Activated CD4-positive, alpha-beta T cell treated with anti-CD3 and anti-CD28 coated beads for 24 hours (primary cell): ENCODE data around the gene ADAMTSL1.

Source experiments
- DNase-seq, 2 donors: peaks; one replicate each; pipeline ENCODE4 v3.0.0-alpha.2; 2020; ENCODE audit warnings: low read depth in 2 of 2

ADAMTSL1 gene

DNA sequence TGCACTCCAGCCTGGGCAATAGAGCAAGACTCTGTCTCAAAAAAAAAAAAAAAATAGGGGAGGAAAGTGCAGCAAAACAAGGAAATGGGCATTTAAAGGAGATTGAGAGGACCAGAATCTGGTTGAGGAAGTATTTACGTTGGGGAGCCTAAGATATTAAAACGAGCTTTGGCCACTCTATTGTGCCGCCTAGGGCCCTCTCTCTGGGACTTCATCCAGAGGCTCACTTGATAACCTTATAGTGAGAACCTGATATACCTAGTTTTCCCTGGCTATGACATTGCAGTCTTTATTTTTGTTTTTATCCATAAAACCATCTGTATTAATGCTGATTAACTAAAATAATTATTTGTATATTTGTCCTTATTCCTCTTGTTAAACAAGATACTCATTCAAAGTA lies 345.5 kb downstream of the ADAMTSL1 start:
- no peak for DNase-seq

DNA sequence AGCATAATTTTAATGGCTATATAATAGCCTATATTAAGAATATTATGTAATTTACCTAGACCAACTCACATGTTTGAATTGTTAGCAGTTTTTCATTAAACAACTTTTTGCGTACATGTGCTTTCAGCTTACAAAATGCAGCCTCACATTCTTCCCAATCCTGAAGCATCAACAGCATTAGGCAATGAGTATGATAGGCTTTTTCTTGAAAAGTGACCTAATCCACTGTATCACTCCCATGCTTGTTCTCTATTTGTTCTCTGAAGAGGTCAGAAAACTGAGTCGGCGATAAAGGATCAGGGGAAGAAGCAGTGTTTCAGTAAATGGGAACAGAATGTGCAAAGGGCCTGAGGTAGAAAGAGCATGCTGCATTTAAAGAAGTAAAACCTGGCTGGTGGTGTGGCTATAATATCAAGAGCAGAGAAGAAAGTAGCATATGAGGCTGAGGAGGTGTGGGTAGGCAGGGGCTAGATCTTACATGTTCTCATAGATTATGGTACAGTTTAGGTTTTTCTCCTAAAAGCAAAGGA lies 346.7 kb downstream of the ADAMTSL1 start:
- DNase-seq = no peak

DNA sequence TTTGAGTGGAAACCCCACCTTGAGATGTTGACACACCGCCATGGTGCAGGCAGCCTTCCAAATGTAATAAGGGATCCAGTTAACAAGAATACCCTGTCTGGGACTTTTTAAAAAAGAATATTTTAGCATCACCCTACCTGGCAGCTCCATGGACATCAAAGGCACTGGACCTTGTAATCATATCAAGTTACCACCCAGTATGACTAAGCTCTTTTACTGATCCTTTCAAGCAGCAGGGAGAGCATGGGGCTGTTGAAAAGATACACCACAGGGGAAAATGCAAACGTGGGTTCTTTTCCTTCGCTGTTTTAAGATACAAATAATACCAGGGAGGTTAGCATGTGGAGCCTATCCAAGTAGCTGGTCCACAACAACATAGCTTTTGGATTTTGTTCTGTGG lies 347.8 kb downstream of the ADAMTSL1 start:
- no peak for DNase-seq

DNA sequence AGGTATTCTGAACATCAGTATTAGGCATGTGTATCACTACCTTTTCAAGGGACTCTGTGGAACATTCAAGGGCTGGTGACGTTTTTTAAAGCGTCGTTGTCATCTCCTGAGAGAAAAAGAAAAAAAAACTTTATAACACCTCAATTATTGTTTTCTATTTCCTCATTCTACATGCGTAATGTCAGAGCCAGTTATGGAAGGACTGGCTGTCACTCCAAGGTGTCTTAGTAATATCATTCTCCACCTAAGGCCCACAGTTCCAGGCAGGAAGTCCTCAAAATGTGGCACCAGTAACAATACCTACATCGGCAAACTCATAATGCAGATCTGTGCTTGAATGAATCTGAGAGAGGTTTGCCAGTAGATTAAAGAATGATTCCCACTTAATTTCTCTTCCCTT lies 348.9 kb downstream of the ADAMTSL1 start:
- DNase-seq = no peak

DNA sequence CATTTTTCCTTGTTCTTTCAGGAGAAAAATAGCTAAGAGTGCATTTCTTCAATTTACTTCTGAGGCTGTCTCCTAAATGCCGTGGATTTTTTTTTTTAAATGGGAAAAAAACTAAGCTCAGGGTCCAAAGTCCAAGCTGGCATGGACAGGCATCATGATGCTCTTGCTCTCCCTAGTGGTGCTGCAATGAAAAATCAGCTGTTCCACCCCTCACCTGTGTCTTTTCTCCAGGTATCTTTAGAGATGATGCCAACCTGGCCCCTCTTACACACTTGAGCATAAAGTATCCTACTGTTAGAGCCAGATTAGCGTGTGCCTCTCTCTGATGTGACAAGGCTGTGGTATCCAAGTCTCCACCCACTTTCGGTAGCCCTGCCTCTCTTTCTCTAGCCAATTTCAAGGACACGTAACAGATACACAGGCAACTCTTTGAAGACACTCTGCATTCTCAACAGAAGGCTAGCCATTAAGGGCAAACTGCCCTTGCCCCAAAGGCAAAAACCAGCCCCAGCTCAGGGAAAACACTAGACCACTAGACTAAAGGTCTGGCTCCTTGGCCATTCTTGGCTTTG lies 350.2 kb downstream of the ADAMTSL1 start:
- DNase-seq = no peak

DNA sequence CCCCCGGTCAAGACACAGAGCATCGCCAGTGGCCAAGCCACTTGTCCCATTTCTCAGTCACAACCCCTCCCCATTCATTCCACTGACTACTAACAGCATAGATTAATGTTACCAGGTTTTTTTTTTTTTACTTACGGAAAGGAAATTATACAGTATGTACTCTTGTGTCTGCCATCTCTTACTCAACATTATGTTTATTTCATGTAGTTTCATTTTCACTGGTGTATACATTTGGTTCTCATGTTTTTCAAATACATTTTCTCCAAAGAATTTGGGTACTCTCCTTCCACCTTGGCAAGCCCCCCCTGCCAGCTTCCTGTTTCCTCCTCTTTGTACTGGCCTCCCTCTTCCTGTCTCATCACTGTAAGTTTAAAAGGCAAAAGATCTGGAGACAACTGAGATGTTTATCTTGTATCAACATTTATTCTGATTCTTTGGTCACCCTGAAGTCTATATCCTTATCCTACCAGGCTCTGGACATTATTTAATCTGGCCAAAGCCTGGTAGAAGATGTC lies 351.8 kb downstream of the ADAMTSL1 start:
- no peak for DNase-seq

DNA sequence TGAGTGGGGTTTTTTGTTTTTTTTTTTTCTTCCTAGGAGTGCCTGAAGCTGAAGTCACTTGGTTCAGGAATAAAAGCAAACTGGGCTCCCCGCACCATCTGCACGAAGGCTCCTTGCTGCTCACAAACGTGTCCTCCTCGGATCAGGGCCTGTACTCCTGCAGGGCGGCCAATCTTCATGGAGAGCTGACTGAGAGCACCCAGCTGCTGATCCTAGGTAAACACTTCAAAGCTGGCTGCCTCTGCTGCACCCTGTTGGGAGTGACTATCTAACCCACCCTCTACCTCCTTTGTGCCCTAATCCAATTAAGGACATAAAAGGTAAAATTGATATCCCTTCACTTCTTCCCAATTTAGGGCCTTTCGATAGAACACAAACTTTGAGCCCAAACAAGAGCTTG lies 352.3 kb downstream of the ADAMTSL1 start:
- no peak for DNase-seq

DNA sequence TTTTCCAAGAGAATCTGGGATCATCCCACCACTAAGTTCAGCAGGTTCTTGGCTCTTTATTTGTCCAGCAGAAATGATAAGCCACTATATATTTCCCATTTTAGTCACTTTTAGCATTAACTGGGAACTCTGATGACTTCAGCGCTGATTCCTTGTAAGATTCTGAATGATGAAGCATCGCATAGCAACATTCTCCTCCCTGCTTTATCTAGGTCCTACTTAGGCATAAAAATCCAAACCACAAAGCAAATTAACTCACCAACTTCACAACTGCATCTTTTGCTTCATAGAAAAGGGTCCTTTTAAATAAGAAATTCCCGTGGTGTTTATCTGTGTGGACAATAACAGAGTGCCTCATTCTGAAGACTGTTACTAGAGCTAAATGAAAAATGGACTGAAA lies 355.1 kb downstream of the ADAMTSL1 start:
- DNase-seq = no peak

DNA sequence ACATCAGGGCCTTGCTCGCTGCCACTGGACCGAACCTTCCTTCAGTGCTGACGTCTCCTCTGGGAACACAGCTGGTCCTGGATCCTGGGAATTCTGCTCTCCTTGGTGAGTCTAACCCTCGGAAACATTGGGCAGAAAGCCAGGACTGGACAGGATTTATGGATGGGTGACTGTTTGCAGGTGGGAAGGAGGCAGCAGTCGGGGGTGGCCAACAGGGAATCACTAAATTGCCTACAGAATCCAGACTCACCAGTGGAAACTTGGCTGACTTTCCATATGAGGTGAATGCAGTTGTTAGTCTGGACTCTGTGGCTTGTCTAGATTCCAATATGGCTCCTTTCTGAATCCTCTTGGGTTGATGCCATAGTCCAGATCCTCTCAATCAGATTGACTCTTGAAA lies 355.9 kb downstream of the ADAMTSL1 start:
- DNase-seq = no peak

DNA sequence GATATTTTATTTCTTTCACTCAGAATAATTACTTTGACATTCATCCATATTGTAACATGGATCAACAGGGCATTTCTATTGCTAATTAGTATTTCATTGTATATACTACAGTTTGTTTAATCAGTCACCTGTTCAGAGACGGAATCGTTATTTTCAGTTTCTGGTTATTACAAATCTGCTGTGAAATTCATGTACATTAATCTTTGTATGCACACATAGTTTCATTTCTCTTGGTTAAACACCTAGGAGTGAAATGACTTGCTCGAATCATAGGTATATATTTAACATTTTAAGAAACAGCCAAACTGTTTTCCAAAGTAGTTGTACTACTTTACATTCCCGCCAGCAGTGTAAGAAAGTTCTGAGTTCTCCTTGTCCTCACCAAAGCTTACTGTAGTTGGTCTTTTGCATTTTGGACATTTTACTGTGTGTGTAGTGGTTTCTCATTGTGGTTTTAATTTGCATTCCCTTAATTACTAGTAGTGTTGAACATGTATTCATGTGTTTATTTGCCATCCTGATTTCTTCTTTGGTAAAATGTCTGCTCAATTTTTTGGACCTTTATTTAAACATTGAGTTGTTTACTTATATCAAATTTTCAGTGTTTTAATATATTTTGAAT lies 360.9 kb downstream of the ADAMTSL1 start:
- DNase-seq = no peak

DNA sequence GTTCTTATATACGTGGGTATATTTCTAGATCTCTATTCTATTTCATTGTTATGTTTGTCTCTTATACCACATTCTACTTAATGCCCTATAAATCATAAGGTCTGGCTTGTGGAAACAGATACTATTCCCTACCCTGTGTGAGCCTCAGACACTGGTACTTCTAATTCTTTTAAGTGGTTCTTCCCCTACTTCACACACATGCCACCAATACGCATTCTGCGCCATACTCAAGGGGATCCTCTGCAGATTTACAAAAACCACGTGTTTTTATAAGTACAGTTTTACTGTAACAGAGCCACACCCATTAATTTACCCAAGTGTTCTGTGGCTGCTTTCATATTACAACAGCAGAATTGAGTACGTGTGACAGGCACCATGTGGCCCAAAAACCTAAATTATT lies 363.4 kb downstream of the ADAMTSL1 start:
- DNase-seq = no peak

DNA sequence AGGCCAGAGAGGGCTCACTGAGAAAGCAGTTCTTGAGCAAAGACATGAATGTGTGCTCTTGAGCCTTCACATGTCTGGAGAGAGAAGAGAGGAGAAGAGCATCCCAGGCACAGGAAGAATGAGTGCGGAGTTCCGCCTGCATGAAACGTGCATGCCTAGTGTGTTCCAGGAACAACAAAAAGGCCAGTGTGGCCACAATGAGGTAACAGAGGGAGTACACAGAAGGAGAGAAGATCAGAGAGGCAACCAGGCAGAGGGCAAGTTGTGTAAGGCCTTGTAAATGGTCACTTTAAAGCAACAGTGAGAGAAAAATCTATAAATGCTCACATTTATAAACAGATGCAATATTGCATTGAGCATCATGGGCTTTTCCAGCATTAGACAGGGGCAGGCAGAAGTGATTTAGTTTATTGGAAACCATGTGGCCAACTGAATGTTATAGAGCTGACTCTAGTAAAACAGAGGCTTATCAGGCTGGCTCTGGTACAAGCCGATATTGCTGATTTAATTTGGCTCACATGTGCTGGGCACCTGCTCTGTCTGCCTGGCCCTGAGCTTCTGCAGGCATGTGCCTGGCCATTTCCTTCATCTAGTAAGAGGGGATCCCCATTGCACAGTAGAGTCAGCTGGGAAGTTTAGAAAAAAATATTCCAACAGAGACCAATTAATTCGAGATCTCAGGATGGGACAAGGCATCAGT lies 373.8 kb downstream of the ADAMTSL1 start:
- no peak for DNase-seq

DNA sequence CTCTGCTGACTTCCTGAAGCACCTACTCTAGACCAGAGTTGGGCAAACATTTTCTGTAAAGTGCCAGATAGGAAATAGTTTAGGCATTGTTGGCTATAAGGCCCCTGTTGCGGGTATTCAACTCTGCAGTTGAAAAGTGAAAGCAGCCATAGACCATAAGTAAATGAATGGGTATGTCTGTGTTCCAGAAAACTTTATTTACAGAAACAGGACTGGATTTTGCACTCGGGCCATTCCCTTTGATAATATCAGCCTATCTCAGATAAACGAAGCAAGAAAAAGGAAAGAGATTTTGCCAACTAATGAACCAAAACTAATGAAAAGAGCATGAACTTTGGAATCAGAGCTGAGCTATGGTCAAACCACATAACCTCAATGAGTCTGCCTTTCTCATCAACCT lies 374.7 kb downstream of the ADAMTSL1 start:
- DNase-seq = no peak

DNA sequence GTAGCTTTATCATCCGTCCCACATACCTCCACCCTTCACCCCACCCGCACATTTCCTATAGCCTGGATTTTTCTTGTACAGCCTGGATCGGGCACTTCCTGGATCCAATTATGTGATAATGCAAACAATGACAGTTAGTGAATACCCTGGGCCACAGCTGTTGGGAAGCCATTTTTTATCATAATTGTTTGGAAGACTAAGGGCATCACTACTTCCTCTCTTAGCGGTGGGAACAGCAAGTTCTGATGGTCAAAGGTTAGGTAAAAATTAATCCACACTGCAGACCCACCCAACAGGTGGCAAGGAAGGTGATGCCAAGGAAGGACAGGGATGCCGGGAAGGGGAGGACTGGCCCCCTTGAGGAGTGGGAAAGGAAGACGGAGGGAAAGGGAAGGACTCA lies 375.3 kb downstream of the ADAMTSL1 start:
- DNase-seq = no peak

DNA sequence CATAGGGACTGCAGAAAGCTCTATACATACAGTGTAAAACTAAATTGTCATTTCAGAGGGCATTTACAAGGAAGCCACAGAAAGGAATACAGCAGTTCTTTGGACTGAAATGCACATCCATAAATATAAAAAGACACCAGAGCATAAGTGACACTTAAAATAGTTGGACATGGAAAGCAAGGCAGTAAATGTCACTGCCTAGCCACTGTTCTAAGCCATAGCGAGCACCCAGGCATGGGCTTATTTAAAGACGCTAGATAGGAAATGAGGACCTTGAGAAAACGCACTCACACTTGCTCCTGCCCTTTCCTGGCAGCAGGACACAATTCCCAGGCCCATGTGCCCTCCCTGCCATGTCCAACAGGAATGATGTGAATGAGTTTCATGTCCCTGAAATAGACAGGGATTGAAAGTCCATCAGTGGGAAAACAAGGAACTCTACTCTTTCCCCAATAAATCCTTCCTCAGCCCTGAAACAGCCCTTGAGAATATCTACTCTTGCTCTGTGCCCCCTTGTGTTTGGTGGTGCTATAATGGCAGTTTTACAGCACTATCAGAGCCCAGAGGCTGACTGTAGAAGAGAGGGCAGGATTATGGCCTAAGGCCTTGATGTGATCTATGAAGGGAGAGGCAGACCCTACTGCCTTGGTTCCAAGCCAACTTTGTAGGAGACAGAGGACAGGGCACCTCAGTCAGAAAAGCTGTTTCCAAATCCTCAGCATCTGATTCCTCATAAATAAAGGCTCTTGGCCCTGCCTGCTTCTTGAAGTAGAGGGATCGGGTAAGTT lies 376.1 kb downstream of the ADAMTSL1 start:
- DNase-seq = no peak

DNA sequence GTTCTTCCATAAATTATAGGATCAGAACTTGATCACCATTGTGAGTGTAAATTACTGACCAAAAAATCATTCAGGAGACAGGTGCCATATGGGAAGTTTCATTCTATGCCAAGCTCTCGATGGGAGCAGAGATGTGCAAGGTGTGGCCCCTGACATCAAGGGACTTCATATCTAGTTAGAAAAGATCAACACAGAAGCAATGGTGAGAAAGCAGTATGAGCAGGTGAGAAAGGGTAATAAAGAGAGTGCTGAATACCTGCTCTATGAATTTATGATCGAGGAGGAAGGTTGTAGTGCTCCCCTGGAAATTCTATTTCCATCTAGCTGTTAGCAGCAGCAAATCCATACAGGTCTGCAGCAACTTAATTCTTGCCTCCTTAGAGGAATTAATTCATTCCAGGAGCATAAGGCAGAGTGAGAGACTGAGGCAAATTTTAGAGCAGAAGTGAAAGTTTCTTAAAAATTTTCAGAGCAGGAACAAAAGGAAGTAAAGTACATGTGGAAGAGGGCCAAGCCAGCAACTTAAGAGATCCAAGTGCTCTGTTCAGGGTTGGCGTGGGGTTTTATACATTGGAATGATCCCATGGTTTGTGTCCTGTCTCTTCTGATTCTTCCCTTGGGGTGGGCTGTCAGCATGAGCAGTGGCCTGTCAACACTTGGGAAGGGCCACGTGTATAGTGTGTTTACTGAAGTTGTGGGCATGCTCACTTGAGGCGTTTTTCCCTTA lies 377.3 kb downstream of the ADAMTSL1 start:
- no peak for DNase-seq

DNA sequence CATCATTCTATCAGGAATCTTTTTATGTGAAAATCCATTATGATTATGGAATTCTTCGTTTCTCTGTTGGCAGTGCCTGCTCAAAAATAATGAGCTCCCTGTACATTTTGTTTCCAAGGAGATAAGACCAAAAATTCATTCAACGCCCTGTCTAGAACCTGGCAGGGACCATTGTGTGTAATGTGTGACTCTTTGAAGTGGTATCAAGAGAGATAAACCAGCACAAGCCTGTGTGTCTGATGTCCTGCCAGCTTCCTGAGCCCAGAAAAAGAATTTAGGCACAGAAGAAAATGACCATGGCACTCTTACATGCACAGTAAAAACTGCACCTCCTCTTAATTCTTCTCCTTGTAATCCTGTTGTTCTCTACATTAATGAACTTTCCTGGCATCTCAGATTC lies 381.7 kb downstream of the ADAMTSL1 start:
- no peak for DNase-seq

DNA sequence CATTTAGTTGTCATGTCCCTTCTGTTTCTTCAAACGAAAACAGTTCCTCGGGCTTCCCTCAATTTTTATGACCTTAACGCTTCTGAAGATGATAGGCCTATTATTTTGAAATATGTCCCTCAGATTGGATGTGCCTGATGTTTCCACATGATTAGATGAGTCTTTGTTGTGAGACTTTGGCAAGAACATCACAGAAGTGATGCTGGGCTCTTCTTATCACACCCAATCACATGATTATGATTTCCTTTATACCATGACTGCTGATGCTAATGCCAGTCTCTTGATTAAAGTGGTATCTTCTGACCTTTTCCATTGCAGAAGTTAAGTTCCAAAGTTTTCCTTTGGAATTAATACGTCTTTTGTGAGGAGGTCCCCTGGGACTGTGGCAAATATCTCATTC lies 383.4 kb downstream of the ADAMTSL1 start:
- no peak for DNase-seq

DNA sequence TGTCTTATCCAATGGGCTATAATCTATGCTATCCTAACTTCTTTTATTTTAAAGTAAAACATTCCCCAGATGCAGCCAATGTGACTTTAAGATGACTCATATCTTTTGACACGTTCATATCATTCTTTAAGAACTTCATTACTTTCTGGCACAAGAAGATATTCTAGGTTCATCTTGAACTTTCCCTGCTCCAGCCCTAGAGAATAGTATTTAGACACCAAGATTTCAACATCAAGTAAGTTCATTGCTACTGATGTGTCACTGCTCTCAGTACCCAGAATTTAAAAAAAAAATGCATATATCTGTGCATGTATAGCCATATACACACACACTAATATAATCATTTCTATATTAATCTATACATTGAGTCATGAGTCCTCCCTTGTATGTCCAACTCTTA lies 383.8 kb downstream of the ADAMTSL1 start:
- DNase-seq = no peak

DNA sequence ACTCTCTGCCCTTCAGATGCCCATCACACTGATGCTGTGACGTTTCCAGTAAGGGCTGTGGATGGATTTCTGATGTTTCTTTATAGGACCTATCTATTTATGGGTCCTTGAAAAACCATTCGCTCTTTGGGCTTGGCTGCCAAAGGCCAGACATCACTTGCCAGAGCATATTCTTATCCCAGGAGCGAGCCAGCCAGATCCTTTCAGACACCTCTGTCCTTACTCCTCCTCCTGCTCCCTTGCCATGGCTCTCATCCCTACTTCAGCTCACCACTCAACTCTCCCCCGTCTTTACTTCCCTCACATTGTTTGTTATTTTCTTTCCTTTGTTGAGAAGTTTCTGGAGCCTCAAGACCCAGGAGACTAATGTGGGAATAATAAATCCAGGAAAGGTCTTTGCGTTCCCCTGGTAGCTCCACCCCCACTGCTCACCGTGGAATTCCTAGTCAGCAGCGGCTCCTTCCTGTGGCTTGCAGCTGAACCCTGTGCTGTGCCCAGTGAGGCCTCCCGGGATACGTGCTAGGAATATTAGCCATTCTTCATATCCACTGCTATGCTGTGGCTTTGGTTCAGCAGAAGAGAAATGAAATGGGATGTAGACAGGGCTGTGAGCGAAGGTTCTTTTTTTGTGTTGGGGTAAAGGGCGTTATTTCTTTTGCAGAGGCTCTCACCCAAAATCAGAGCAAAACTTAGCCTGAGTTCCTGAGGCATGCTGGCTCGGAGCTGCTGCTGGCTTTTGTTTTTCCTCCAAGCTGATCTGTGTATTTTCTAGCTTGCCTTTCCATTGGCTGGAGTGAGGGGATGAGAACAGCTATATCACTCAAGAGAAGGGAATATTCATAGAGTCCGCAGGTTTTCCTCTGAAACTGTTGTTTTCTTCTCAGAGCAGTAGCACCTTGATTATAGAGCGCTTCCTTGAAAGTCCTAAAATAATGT lies 387.9 kb downstream of the ADAMTSL1 start:
- no peak for DNase-seq
